ENCODE measurements around the gene EDDM13.
A peak's percentile ranks its signal among the peaks of the same experiment; 100 is the strongest.
"Not testable (repeated sequence)": the region's sequence is repeated elsewhere in the genome, so short reads cannot be mapped to it uniquely, and the experiment has no call there.

The EDDM13 gene, protein sequence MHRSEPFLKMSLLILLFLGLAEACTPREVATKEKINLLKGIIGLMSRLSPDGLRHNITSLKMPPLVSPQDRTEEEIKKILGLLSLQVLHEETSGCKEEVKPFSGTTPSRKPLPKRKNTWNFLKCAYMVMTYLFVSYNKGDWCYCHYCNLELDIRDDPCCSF

DNA sequence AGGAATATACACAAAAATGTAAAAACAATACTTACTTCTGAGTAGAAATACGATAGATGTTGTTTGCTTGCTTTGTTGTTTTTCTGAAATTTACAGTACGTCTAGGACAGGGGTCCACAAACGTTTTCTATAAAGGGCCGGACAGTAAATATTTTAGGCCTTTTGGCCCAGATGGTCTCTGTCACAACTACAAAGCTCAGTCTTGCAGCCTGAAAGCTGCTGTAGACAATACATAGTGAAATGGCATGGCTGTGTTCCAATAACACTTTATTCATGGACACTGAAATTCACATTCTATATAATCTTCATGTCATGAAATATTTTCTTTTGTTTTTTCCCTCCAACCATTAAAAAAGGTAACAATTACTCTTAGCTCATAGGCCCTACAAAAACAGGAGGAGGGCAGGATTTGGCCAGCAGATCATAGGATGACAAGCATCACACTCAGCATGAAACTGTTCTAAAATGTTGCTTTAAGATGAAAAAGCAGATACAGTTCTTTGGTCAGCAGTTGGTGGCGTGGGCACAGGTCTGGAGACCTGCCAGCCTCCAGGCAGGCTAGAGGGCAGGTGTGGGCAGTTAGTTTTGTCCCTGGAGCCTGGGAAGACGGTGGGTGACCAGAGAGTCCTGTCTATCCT lies at the start of gene EDDM13:
TSS of gene EDDM13 (plus strand) at position 588 of the 638 bp plus-strand sequence. CDS start 87 bp downstream, outside the sequence.
- no peak for DNase-seq

GRCh38 chr19:56222901-56223300 lies 49.6 kb upstream of the EDDM13 start:
- DNase-seq, result no peak

GRCh38 chr19:56223481-56223880 lies 49.1 kb upstream of the EDDM13 start:
- DNase-seq, result no peak

- no peak for DNase-seq
These were observed 27.3 kb upstream of the EDDM13 start for GRCh38 chr19:56245121-56245740.

DNA sequence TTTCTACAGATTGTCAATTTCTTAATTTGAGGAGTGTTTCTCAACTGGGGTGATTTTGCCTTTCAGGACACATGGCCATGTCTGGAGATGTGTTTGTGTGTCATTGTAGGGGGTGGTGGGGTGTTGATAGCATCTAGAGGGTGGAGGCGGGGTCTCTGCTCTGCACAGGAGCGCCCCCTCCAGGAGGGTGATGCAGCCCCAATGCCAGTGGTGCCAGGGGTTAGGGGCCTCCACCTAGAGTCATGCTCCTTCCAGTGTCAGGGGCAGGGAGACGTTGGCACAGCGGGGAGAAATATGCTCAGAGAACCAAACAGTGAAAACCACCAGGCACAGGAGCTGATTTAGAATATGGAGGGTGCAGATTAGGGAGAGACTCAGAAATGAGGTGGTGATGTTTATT lies 26.8 kb upstream of the EDDM13 start:
- DNase-seq, result not testable (repeated sequence)

- DNase-seq, result not testable (repeated sequence)
These were observed 23.7 kb upstream of the EDDM13 start for GRCh38 chr19:56248736-56249338.

DNA sequence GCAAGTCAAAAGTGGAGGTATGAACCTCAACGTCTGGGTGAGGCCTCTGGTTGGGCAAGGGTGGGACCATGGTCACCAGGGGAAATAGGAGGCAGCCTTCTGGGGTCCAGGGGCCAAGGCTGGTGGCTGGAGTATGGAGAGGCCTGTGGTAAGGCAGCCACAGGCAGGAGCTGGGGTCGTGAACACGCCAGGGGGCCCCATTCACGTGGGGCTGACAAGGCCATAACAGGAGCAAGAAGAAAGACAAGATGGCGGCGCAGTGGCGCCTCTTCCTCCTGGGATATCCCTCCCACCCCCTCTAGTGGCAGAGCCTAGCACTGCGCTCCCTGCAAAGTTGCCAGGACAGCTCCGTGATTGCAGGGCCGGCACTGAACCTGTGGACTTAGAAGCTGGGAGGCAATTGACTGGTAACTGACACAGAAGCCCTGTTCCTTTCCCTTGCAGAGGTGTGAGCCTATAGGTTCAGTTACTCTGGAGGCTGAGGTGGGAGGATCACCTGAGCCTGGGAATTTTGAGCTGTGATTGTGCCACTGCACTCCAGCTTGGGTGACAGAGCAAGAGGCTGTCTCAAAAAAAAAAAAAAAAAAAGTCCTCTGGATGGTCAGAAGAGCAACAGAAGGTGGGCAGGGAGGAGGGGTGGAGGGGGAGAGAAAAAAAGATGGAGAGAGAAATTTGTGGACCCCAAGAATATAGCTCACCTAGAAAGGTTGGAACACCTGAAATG lies 19.7 kb upstream of the EDDM13 start:
- DNase-seq, result peak; percentile 47

DNA sequence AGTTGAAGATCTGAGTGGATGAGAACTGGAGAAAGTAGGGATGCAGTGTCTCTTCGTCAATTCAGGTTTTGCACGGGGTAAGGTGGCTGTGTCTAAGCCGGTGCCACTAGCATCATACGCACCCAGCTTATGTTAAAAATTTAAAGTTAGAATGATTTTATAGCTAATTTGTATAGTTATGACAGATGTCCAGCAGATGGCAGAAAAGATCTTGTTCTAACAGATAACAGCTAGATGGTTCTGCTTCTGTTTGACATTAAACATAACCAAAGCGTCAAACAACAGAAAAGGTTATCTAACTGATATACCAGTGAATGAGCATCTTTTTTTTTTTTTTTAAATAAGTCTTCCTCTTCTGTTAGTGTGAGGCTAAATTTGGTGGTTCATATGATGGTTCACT lies 18.8 kb upstream of the EDDM13 start:
- DNase-seq, result no peak

DNA sequence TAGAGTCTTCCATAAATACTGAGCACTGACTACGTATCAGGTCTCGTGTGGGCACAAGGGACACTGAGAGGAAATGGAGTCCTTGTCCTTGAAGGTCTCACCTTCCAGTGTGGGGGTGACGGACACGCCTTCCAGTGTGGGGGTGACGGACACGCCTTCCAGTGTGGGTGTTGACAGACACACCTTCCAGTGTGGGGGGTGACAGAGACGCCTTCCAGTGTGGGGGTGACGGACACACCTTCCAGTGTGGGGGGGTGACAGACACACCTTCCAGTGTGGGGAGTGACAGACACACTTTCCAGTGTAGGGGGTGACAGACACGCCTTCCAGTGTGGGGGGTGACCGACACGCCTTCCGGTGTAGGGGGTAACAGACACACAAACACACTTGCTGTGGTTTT lies 14.3 kb upstream of the EDDM13 start:
- DNase-seq, result no peak

GRCh38 chr19:56261145-56261544 lies 11.4 kb upstream of the EDDM13 start:
- DNase-seq, result no peak

DNA sequence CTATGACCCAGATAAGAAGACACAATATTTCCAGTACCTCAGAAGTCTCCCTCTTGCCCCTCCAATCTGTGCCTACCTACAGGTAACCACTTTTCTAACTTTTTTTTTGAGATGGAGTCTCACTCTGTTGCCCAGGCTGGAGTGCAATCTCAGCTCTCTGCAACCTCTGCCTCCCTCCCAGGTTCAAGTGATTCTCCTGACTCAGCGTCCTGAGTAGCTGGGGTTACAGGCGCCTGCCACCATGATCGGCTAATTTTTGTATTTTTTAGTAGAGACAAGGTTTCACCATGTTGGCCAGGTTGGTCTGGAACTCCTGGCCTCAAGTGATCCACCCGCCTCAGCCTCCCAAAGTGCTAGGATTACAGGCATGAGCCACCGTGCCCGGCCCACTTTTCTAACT lies 10.6 kb upstream of the EDDM13 start:
- DNase-seq, result not testable (repeated sequence)

DNA sequence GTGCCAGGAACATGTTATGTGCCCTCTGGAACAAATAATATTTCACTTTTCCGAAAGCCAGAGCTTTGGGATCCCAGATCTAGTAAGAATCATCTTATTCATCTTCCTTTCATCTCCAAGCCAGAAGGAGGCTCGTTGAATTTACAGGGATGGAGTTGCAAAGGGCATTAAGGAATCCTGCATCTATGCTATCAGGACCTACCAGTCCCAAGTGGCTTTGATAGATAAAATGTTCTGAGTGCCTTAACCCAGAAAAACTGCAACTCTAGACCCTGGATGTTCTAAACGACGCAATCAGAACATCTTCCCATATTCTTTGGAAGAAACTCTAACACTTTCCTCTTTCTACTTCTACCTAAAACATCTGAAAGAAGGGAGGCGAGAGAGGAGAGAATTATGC lies 9.2 kb upstream of the EDDM13 start:
- no peak for DNase-seq

DNA sequence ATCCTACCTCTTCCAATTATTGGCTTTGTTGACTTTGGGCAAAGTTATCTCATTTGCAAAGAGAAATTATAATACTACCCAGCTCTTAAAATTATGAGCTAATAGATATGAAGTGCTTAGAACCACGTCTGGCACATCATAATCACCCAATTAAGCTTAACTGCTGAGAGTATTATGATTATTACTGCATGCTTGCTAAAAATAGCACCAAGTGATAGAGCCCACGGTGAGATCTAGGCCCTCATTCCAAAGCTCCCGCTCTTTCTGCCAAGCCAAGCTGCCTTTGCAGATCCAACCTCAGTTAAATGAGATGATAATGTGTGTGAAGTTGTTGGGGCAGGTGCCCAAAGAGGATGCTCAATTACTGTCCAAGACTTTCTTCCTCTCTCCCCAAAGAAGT lies 6.5 kb upstream of the EDDM13 start:
- DNase-seq, result no peak

DNA sequence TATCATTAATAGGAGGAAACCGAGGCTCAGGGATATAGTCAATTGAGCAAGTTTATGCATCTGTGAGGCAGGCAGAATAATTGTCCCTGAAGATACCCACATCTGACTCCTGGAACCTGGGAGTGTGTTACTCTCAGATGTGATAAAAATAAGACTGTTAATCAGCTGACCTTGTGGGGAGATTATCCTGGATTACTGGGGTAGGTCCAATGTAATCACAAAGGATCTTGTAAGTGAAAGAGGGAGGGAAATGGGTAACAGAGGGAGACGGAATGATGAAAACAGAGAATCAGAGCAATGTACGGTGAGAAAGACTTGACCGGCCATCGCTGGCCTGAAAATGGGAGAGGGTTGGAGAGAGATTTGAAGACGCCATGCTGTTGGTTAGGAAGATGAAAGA lies 3.2 kb upstream of the EDDM13 start:
- DNase-seq, result no peak

GRCh38 chr19:56270676-56271075 lies 1.9 kb upstream of the EDDM13 start:
- no peak for DNase-seq

GRCh38 chr19:56271151-56271550 lies 1.4 kb upstream of the EDDM13 start:
- DNase-seq, result no peak

- DNase-seq, result no peak
These were observed 1.1 kb downstream of the EDDM13 start for GRCh38 chr19:56273563-56274117.

- no peak for DNase-seq
These were observed 10.3 kb downstream of the EDDM13 start for GRCh38 chr19:56282809-56283208.

GRCh38 chr19:56284746-56285145 lies 12.2 kb downstream of the EDDM13 start:
- no peak for DNase-seq

DNA sequence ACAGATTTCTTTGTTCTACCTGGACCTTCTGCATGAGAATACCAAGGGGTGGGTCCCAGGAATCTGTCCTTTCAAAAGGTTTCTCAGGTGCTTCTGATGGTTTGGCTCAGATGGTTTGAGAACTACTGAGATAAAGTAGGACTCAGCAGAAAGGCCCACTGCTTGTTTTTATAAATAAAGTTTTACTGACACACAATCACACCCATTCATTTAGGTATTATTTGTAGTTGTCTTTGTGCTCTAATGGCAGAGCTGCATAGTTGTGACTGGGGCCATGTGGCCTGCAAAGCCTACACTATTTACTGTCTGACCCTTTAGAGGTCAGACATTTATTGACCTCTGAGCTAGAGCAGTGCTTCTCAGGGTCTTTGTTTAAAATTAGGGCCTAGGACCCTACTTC lies 17.6 kb downstream of the EDDM13 start:
- no peak for DNase-seq

GRCh38 chr19:56291867-56292266 lies 19.3 kb downstream of the EDDM13 start:
- DNase-seq, result no peak

DNA sequence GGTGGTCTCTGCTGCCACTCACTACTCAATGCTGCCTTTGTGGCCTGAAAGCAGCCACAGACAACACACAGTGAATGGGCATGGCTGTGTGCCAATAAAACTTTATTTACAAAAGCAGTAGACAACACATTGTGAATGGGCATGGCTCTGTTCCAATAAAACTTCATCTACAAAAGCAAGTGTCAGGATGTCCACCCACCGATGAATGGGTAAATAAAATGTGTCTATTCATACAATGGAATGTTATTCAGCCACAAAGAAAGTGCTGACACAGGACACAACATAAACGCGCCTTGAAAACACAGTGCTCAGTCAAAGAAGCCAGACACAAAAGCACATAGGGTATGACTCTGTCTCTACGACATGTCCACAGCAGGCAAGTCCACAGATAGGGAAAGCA lies 22.0 kb downstream of the EDDM13 start:
- peak; percentile 36 for DNase-seq
